HG02884 (cell line): ENCODE measurements around the gene FOXP4.

ENCODE experiments used
- ATAC-seq: cut with Tn5 transposase; IDR thresholded peaks from one replicate; pipeline ENCODE4 v1.9.1; 2021; ENCODE audit warnings: mild to moderate bottlenecking, moderate library complexity; ENCODE audit not compliant: unreplicated experiment

FOXP4 gene

DNA sequence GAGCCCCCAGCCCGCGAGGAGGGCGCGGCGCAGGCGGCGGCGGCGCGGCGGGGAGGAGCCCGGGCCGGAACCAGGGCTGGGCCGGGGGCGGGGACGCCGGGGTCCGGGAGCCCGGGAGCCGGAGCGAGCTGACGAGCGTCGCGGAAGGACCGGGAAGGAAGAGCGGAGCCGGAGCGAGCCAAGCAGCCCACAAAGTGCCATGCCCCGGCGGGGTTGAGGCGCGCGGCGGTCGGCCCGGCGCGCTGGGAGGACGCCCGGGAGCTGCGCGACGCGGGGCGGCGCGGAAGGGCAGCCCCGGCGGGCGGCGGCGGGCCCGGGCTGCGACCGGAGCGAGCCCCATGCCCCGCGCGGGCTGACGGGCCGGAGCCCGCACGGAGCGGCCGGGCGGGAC, 289 bp downstream of the FOXP4 start:
- peak; percentile 30 for ATAC-seq

DNA sequence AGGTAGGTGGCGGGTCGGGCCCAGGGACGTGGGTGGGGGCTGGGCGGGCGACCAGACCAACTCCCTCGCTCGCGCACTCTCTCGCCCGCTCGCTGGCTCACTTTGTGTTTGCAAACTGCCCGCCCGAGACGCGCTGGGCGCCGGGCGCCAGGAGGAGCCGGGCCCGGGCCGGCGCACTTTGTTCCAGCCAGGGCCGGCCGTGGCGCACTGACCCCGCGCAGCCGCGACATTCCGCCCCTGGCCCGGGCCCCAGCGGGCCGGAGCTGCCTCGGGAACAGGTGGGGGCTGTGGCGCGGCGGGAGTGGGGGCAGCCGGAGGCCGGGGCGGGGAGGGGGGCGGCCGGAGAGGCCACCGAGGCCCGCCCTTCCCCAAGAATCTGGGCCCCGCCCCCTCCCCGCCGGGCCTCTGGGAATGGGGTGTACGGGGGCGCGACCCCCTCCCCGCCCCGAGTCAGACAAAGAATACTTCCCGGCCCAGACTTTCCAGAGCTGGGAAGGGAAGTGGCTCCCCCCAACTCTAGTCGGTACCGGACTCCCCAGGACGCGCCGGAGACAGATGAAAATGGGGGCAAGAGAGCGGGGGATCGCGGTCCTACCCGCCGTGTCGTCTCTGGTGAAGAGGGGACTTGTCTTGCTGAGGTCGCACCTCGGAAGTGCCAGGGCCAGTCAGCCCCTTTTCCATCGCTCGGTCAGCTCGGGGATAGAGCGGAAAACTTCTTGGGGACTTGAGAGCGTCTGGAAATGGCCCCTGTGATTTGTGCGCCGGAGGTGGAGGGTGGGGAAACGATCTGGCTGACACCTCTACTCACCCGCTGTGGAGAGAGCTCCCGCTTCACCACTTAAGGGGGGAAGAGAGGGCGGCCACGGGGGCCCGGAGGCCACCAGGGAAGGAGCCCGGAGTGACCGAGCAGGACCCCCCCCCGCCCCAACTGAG, 951 bp downstream of the FOXP4 start:
- ATAC-seq = peak; percentile 11

DNA sequence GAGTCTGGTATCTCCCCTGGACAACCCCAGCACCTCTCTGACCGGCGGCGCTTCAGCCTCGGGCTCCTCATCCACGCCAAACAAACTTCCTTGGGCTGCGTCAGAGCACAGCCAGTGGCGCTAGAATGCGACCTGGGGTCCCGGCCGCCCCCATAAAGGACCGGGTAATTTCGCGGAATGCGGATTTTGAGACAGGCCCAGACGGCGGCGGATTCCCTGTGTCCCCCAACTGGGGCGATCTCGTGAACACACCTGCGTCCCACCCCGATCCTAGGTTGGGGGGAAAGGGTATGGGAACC, 1.6 kb downstream of the FOXP4 start:
- no peak for ATAC-seq

DNA sequence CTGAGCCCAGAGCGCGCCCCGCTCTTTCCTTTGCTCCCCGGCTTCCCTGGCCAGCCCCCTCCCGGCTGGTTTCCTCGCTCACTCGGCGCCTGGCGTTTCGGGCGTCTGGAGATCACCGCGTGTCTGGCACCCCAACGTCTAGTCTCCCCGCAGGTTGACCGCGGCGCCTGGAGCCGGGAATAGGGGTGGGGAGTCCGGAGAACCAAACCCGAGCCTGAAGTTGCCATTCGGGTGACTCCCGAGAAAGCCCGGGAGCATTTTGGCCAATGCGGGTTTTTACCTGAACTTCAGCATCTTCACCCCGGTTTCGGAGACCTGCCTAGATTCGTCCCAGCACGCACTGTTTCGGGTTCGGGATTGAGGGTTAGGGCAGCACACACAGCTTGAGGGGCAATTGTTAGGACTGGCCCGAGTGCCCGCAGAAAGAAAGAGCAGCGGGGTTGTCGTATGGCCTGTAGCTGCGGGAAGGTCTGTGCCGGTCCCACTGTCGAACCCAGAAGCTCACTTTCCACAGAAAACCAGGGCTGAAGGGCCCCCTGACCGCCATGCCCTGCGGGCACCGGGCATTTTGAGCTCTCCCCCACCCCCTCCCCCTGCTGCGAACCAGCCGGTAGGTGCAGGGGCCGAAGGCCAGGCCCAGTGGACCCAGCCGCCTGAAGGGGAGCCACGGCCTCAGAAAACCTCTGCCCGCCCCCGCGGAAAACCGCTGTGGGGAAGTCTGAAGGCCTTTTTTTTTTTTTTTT, 2.1 kb downstream of the FOXP4 start:
- no peak for ATAC-seq

DNA sequence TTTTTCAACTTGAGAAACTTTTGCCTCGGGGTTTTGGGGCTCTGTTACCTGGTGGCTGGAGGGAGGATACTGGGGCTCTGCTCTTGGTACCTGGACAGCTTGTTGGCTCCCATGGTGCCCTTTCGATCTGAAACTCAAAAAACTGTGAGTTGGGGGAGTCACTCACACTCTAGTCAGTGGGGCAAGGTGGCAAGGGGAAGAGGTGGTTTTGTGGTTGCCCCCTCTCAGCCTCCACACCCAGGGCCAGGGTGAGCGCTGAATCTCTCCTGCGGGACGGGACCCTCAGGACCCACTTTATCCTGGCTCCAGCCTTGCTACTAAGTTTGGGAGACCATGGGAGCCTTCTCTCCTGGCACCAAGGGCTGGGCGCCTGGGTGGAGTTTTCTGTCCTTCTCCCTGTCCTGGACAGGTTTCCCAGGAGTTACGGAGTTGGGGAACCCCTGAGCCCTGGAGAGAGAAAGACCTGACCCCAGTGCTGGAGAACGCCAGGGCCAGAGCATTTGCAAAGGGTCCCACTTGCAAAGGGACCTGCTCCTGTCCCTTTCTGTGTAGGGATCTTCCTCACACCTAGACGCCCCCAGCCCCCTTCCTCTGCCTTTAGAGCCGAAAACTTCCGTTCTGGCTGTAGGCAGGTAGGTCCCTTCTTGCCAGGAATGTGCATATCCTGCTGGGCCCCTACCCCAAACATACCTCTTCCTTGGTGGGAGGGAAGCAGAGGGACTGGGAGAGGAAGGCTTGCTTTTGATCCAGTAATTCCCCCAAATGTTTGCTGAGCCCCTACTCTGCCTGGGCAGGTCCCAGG, 2.9 kb downstream of the FOXP4 start:
- no peak for ATAC-seq

DNA sequence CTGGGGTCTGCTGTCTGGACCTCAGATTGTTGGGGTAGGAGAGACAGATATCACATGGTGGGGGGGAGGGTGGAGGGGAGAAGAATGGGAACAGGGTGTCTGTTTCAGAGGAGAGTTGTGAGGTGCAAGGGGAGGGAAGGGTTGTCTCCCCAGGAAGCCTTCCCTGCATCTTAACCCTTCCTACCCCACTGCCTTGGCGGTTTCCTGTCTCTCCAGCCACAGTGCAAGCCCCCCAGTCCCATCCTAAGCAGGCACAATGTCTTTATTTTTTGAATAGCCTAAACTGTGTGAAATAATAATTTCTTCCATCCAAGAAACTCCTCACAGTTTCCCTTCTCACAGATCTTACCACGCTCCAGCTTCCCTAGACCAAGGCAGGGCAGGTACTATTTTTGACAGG, 3.5 kb downstream of the FOXP4 start:
- ATAC-seq = no peak

DNA sequence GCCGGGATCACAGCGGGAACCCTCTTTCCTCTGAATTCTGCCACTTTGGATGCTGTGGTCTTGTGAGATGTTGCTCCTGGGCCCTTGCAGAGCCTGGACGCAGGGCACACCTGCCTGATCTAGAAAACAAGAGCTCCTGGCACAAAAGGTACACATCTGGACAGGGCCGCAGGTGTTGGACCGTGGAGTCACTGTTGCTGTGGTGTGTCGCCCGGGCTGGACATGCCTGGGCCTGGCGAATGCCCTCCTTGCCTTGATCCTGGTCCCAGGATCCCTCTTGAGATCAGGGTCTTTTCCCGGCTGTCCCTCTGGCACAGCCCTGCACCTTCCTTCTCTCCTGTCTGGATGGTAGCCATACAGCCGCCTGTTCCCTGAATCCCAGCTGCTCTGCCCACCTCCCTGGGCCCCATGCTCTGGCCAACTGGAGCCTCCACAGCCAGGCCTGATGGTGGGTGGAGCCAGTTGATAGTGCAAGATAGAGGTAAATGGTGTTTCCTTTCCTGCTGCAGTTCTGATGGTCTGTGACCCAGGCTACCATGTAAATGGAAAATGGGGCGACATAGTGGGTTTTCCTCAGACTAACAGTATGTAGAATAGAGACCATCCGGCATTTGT, 5.0 kb downstream of the FOXP4 start:
- no peak for ATAC-seq

DNA sequence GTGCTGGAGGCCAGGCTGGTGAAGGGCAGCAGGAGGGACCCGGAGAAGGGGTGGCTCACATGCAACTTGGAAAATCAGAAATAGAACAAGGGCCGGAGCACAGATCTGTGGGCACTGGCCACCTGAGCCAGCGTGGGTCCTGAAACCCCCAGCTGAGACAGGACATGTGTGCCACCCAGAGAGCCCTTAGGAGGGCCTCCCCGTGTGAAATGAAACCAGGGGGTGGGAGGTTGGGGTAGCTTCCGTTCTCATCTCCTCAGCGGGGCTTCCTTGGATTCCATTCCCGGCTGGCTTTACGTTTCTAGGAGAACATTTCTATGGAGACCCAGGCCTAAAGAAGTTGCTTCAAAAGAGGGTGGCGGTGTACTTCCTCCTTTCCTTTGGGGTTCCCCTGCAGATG, 5.7 kb downstream of the FOXP4 start:
- no peak for ATAC-seq

DNA sequence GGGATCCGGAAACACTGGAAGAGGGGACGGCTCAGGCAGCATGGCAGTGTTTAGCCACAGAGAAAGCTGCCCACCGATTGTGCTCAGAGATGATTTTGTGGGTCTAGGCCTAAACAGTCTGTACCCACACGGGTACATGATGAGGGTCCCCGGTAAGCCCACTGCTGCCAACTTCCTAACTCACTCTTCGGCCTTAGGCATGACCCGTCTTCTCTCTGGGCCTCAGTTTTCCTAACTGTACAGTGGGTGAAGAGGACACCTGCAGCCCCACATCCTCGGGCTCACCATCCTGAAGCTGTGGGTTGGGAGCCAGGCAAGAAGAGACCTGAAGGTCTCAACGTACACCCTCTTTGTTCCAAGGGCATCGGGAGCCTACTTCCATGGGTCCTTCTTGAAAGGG, 6.5 kb downstream of the FOXP4 start:
- no peak for ATAC-seq

DNA sequence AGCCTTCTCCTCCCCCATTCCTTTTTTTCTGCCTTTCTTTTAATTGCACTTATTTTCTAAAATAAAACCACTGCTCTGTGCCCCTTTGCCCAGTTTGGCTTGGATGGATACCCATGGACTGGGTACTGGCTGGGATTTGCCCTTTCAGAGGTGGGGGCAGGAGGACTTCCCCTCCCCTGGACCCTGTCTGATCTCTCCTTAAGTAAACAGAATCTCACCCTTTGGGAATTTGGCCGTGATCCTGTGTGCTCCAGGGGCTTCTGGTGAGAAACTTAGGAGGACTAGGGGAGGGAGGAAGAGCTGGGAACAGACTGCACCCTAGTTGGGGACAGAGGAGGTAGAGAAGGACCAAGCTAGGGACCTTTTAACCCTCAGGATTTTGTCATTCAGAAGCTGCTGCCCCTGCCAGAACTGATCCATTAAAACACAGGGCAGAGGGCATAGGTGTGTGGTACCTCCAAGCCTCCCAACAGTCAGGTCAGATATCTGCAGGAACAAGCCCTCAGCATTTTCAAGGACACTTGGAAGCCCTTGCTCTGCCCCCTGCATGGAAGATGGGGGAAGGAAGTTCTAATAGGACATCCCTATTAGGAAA, 7.3 kb downstream of the FOXP4 start:
- ATAC-seq = no peak

DNA sequence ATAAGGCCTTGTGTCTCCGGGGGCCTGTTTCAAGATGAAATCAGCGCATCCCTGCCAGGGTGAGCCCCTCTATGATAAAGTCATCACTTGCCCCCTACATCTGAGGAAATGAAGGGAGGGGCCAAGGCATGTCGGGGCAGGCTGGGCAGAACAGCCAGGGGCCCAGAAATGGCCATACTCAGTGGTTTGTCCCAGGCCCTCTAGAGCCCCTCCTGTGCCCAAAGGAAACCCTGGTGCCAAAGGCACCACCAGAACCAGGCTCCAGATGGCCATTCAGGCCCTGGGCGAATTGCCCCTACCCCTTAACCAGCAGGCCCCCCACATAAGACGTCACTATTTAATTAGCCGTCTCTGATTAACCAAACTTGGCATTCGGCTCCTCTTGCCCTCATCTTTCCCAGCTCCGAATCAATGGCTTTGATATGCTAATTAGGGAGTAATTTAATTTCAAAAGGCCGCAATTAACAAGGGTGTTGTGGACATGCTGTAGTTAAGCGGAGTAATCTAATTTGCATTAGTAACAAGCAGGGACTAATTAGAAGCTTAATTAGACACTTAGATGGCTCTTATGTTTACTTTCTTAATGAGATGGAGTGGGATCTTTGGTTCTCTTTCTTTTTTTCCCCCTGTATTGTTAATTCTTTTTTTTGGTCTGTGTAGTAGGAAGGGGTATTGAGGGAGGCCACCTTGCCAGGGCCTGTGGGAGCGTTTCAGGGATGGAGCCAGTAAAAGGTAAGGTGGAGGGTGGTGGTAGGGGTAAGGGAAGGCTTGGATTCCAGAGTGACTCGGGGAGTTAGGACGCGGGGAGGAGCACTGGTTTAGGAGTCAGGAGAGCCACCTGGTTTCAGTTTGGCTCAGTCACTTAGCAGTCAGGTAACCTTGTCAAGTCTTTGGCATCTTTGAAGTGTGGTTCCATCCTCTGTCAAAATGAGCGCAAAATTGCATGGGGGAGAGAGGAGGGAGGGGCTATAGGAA, 9.4 kb downstream of the FOXP4 start:
- no peak for ATAC-seq

DNA sequence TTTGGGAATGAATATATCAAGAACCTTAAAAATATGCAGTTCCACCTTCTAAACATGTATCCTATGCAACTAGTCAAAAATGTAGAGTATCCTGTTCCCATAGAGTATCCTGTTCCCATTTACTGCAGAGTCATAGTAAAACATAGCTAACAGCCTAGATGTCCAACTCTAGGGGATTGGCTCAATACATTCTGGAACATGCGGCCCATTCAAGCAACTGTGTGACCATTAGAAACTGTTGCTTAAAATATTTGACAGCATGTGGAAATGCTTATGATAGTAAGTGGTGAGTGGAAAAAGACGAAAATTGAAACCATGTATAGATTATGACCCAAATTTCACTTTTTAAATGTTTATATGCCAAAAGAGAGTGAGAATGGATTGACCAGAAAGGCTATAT, 11.2 kb downstream of the FOXP4 start:
- ATAC-seq = no peak

DNA sequence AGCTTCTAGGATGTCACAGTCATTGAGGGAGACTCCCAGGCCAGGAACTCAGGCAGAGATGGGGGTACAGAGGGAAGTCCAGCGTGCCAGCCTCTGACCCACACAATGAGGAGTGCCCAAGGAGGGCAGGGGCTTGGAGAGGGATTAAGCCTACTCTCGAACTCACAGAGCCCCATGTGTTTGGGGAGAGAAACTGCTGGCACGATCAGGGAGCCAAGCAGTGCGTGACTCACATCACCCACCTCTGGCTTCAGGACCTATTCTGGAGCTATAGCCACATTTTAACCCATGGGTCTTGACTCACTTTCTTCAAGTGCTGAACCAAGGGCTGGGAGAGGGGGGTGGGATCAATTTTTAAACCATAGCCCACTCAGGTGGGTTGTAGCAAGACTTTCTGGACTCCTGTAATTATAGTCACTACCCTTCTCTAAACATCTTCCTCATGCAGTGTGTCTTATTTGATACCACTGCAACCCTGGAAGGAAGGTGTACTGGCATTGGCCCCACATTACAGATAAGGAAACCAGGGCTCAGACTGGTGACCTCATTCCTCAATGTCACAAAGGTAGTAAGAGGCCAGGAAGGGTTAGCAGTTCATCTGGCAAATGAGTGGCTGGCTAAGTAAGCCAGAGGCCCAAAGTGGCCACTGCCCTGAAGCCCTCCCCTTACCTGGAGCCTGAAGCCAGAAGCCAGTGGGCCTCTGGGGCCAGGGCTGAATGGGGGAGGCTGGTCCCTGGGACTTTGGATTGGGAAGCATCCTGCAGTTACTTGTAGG, 12.0 kb downstream of the FOXP4 start:
- ATAC-seq = no peak

DNA sequence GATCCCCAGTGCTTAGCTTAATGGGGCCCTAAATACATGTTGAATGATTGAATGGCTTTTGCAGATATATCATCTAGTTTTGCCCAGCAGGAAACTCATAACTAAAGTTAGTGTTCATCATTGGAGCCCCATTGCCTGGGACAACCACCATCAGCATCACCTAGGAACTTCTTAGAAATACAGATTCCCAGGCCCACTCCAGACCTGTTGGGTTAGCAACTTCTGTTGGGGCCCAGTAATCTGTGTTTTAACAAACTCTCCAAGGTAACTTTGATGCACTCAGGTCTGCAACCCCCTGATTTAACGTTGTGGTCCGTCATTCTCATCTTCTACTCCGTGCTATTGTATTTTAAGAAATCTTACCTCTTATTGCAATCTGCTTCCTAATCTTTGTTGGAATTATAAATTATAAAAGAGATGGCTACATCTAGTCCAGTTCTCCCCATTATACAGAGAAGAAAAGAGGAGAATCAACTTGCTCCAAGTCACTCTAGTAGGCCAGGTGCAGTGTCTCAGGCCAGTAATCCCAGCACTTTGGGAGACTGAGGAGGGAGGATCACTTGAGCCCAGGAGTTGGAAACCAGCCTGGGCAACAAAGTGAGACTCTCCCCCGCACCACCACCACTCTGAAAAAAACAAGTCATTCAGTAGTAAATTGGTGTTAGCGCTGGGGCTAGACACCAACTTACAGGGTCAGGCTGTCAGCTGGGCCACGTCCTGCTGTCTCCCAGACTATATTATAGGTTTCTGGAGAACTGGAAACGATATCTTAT, 13.7 kb downstream of the FOXP4 start:
- ATAC-seq = no peak

DNA sequence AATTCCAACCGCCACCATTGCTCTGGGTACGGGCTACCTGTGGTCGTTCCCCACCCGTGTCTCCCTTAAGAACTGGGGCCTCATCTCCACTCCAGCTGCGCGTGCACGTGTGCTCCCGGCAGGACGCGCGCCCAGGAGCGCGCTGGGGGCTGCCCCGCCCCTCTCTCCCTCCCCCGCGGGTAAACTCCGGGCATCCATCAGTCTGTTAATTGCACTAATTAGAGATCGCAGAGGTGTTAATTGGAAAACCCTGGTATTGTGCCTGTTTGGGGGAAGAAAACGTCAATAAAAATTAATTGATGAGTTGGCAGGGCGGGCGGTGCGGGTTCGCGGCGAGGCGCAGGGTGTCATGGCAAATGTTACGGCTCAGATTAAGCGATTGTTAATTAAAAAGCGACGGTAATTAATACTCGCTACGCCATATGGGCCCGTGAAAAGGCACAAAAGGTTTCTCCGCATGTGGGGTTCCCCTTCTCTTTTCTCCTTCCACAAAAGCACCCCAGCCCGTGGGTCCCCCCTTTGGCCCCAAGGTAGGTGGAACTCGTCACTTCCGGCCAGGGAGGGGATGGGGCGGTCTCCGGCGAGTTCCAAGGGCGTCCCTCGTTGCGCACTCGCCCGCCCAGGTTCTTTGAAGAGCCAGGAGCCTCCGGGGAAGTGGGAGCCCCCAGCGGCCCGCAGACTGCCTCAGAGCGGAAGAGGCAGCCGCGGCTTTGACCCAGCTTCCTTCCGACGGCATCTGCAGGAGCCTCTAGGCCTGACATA, 14.4 kb downstream of the FOXP4 start:
- ATAC-seq = peak; percentile 55

DNA sequence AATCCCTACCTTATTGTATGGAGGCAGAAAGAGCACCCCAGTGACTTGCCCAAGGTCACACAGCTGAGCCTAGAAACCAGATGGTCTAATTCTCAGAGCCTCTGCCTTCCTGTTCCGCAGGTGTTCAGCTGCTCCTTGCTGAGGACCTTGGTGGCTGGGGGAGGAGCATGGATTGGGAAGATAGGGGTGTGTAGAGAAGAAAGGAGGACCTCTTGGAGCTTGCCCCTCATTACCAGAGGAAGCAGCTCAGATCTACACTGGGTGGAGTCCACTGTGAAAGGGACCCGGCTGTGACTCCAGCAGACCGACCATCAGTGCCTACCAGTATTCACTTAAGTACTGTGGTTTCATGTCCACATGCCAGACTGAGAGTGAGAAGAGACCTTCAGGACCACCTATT, 15.2 kb downstream of the FOXP4 start:
- no peak for ATAC-seq
